GM12878 (cell line): ENCODE measurements around the gene PRKCB. TPM values are rescaled to one million over a fixed set of nuclear protein-coding genes. Genes with fewer than 3 reads are reported as not detected.
A peak's percentile ranks its signal among the peaks of the same experiment; 100 is the strongest.

Experiments
- ATAC-seq: fragments of 200-7000 bp; cut with Tn5 transposase; 3 replicates; pipeline ENCODE4 v1.9.1; 2020; ENCODE audit warnings: mild to moderate bottlenecking, moderate library complexity
- BruUV-seq: library from RNA; stranded (reverse); fragments of 400-500 nt; replicated peaks from 2 replicates; lab custom pipeline; 2021; lab: Mats Ljungman, UMichigan
- CTCF ChIA-PET: fragments of 300-600 bp; sonication (Branson Sonifier 250); formaldehyde crosslinking; extraction: SDS; loops from one replicate; lab custom pipeline; 2021; ENCODE audit warnings: inconsistent platforms; lab: Yijun Ruan, JAX
- POLR2A ChIA-PET: fragments of 350-600 bp; formaldehyde crosslinking; extraction: SDS; loops from one replicate; lab custom pipeline; 2021; ENCODE audit warnings: inconsistent platforms; lab: Charles Lee
- RAD21 ChIA-PET: fragments of 300-600 bp; sonication (Branson Sonifier 250); formaldehyde crosslinking; loops from one replicate; lab custom pipeline; 2023; ENCODE audit warnings: antibody characterized with exemption; ENCODE audit not compliant: unreplicated experiment; lab: Charles Lee
- SMC1A ChIA-PET: fragments of 300-600 bp; sonication (Branson Sonifier 250); formaldehyde crosslinking; loops from one replicate; lab custom pipeline; 2023; ENCODE audit not compliant: unreplicated experiment, uncharacterized antibody; lab: Charles Lee
- DNase-seq: peaks from one replicate; pipeline ENCODE4 v3.0.0-alpha.2; 2011; ENCODE audit warnings: low read depth, low spot score
- FAIRE-seq: peaks from 3 replicates; lab custom pipeline; 2011; peaks lifted over from hg19 to GRCh38; lab: Jason Lieb, UNC
- H2AFZ ChIP-seq: 2 replicates; pipeline ENCODE4 v1.6.0; 2011; ENCODE audit warnings: low read depth, low read length, control low read depth; ENCODE audit not compliant: control insufficient read depth
- H3K27ac ChIP-seq: 2 replicates; pipeline ENCODE4 v1.5.1; 2011; ENCODE audit warnings: control low read depth; ENCODE audit not compliant: control insufficient read depth, insufficient read depth
- H3K27me3 ChIP-seq, 2 experiments: replicated peaks in 1 of 2; 2 replicates each; pipeline versions ENCODE4 v1.6.0 to v1.6.1; 2011; ENCODE audit warnings: low read length in 1 of 2; ENCODE audit not compliant: control insufficient read depth in 2 of 2, insufficient read depth in 2 of 2
- H3K36me3 ChIP-seq, 2 experiments: 2 replicates each; pipeline ENCODE4 v1.5.1; 2011; ENCODE audit warnings: low read length in 1 of 2; ENCODE audit not compliant: control insufficient read depth in 2 of 2, insufficient read depth in 2 of 2
- H3K4me1 ChIP-seq: 2 replicates; pipeline ENCODE4 v1.6.1; 2011; ENCODE audit warnings: mild to moderate bottlenecking, low read length, moderate library complexity, mixed read lengths; ENCODE audit not compliant: control insufficient read depth, insufficient read depth
- H3K4me2 ChIP-seq: 2 replicates; pipeline ENCODE4 v1.6.0; 2011; ENCODE audit warnings: control low read depth; ENCODE audit not compliant: control insufficient read depth, insufficient read depth
- H3K4me3 ChIP-seq: fragments of 200-600 bp; sonication (generic); 2 replicates; pipeline ENCODE4 v1.5.1; 2016
- H3K79me2 ChIP-seq: 2 replicates; pipeline ENCODE4 v1.6.0; 2011; ENCODE audit warnings: low read length; ENCODE audit not compliant: control insufficient read depth, insufficient read depth
- H3K9ac ChIP-seq: 2 replicates; pipeline ENCODE4 v1.8.0; 2011; ENCODE audit warnings: low read length, control low read depth, mixed read lengths; ENCODE audit not compliant: control insufficient read depth, insufficient read depth
- H3K9me3 ChIP-seq: replicated peaks from 3 replicates; pipeline ENCODE4 v1.5.1; 2011; ENCODE audit warnings: mild to moderate bottlenecking, low read length; ENCODE audit not compliant: control insufficient read depth, insufficient read depth
- H4K20me1 ChIP-seq: 2 replicates; pipeline ENCODE4 v1.6.0; 2011; ENCODE audit not compliant: control insufficient read depth, insufficient read depth
- CHD4 ChIP-seq: fragments of 200-600 bp; sonication (generic); IDR thresholded peaks from 2 replicates; pipeline ENCODE4 v1.6.1; 2016; ENCODE audit warnings: mild to moderate bottlenecking
- EED ChIP-seq: sonication (generic); IDR thresholded peaks from 2 replicates; pipeline ENCODE4 v1.6.1; 2016; ENCODE audit warnings: antibody characterized with exemption, low read depth
- PML ChIP-seq: IDR thresholded peaks from 2 replicates; pipeline ENCODE4 v1.6.1; 2012; ENCODE audit warnings: low read length, inconsistent platforms
- STAT1 ChIP-seq: fragments of 450-650 bp; conservative IDR thresholded peaks from 2 replicates; pipeline ENCODE4 v1.6.1; 2014; ENCODE audit warnings: antibody characterized with exemption, mild to moderate bottlenecking
- ZNF24 ChIP-seq: fragments of 450-650 bp; IDR thresholded peaks from 2 replicates; pipeline ENCODE4 v1.6.1; 2017; ENCODE audit warnings: antibody characterized with exemption, mild to moderate bottlenecking
- WGBS: methylation state at CpG from one replicate; pipeline ENCODE4 v1.1.6; 2016; ENCODE audit warnings: low lambda C conversion rate; ENCODE audit not compliant: insufficient replicate concordance, insufficient coverage; ENCODE audit errors: missing lambda C conversion rate; 5-methylcytosine and 5-hydroxymethylcytosine counted together
- in situ Hi-C: fragments of 300-500 bp; cut with MboI; formaldehyde crosslinking; loops from 9 replicates; pipeline ENCODE4 v1.14.3; 2018; ENCODE audit warnings: mixed read lengths
- intact Hi-C: fragments of 100-400 bp; cut with micrococcal nuclease; formaldehyde crosslinking; loops from one replicate; pipeline ENCODE4 v1.14.2; 2022; ENCODE audit not compliant: unreplicated experiment
- polyA plus RNA-seq, 11 experiments: library from polyadenylated mRNA; depleted of rRNA in 4 of 11; unstranded in 6 of 11; stranded (reverse) in 5 of 11; fragments of >200 nt; fragmentation: Nextera tagmentation in 4 of 11; fragmentation: Illumina TruSeq in 1 of 11; extraction: Ambion mirVana in 4 of 11; extraction: Trizol in 1 of 11; gene quantifications; 1 replicate in 1 of 11; 2 replicates in 10 of 11; pipeline versions ENCODE4 v1.2.1 to v1.2.3, GENCODE V29; 2011 to 2016; ENCODE audit warnings: inconsistent platforms in 2 of 11, missing spikeins in 2 of 11, low read depth in 1 of 11
- total RNA-seq, 4 experiments: library from RNA; depleted of rRNA in 3 of 4; stranded (reverse); fragments of >200 nt in 3 of 4; fragmentation: Illumina TruSeq in 1 of 4; extraction: Trizol in 1 of 4; gene quantifications; 2 replicates each; pipeline versions ENCODE4 v1.2.1 to v1.2.3, GENCODE V29; 2013 to 2021

PRKCB gene
- total and polyA plus RNA-seq, 10 of the 15 experiments (the other 5 are each of a cell fraction or from before 2014, with no cell fraction given), result 21.4 to 158 (median 97.3) TPM

DNA sequence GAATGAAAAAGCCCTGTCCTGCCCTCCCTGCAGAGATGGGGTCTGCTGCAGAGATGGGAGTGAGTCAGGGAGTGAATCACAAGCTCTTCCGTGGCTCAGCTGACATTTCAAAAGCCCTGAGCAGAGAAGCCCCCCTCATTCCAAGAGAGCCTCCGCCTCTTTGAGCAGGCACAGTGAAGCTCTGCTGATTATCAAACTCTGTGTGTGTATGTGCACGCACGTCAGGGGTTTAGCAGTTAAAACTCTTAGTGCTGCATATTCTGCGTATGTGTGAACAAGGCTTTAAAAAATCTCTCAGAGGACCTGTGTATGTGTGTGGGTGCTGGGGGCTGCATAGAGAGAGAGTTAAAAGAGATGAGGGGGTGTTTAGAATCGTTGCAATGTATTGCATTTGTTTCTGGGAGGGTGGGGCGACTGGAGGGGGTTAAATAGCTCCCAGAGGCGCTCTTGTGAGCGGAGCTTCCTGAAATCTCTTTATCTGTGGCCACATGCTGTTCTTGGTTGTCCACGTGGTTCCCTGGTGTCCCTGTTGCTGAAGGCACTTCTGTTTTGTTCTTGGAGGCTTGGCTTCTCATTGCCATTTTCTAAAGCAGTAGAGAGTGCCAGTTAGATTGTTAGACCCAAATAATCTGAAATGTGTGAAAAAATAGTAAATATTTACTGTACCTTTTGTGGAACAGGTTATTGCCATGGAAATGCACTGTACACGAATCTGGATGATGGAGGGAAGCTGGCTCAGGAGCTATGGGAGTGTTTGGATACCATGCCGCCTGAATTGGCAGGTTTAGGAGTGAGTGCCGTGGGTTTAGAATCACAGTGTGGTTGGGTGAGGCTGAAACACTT is 116.6 kb downstream of the PRKCB start (continued):
- no peak for TF ChIP-seq CHD4

DNA sequence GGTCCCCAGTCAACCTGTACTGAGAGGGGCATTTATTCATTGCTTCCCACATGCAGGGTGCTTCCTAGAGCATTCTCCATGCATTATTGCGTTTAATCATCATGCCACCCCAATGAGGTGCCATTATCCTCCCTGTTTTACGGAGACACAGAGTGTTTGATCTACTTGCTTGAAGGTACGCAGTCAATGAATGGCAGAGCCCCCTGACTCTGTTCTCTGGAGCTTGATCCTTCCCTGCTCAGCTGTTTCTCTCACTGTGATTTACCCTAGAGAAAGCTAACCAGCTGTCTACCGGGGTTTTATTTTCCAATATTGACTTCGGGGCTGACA is 117.2 kb downstream of the PRKCB start:
- no peaks in the 10 kb centered on the region for H3K9me3 ChIP-seq
- RAD21 ChIA-PET, result interaction anchor here (1.4 kb wide), 1 partner anchor 61 kb away, joined by 3 read pairs; no protein-coding TSS in a partner anchor
- H3K36me3 ChIP-seq, result peaks cover 0 to 11% of the 10 kb centered on the region in 2 experiments; a peak in 3 of 4 replicates
- in situ Hi-C loops, result no loop called here
- H3K27ac ChIP-seq, result no peak overlapping the region
- no peak for FAIRE-seq
- H3K9ac ChIP-seq, result no peak overlapping the region
- SMC1A ChIA-PET, result interaction anchor here (0.7 to 2.4 kb wide), 5 partner anchors 15 to 148 kb away, joined by 3 to 9 read pairs (median 4); no protein-coding TSS in a partner anchor
- H3K4me2 ChIP-seq, result no peak overlapping the region
- peaks cover 43% of the 10 kb centered on the region for H3K79me2 ChIP-seq
- intact Hi-C loops, result no loop called here
- 97% methylated on average over 5 of the region's 5 CpGs for WGBS
- no TSS peak for BruUV-seq
- H3K4me3 ChIP-seq, result no peak overlapping the region
- CTCF ChIA-PET, result interaction anchor here (0.7 to 2.2 kb wide), 2 partner anchors 9 to 57 kb away, joined by 3 to 7 read pairs; no protein-coding TSS in a partner anchor
- DNase-seq, result no peak
- ATAC-seq, result no peak
- POLR2A ChIA-PET, result no interaction called here
- no peaks in the 10 kb centered on the region for H3K27me3 ChIP-seq
- H2AFZ ChIP-seq, result no peak overlapping the region
- TF ChIP-seq STAT1 (no peak), PML (no peak)
- H3K4me1 ChIP-seq, result peaks cover 40% of the 10 kb centered on the region
- H4K20me1 ChIP-seq, result peaks cover 3% of the 10 kb centered on the region; the same call in 1 of the 2 replicates

DNA sequence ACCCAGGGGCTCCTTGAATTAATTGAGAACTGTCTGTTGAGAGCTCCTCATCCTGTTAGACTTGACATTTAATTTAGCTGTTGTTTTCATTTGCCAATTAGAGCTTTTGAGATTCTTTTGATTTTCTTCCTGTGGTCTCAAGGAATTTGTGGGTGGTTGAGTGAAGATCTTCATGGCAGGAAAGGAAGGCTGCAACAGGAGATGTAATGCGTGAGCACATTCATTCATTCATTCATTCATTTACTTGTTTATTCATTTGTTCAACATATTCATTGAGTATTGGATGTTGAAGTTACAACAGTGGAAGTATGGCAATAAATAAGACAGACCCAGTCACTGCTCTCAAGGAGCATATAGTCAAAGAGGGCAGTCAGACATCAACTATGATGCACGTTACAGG is 117.7 kb downstream of the PRKCB start:
- Histone ChIP-seq H3K27ac (no peak overlapping the region), H3K79me2 (peaks cover 41% of the 10 kb centered on the region), H3K9me3 (no peaks in the 10 kb centered on the region), H3K4me1 (peaks cover 35% of the 10 kb centered on the region), H3K4me3 (no peak overlapping the region), H3K36me3 (peaks cover 0 to 11% of the 10 kb centered on the region in 2 experiments; a peak in 3 of 4 replicates), H3K9ac (no peak overlapping the region), H4K20me1 (peaks cover 3% of the 10 kb centered on the region; the same call in 1 of the 2 replicates)
- POLR2A ChIA-PET, result no interaction called here
- ATAC-seq (no peak), FAIRE-seq (no peak)
- intact Hi-C loops (no loop called here), in situ Hi-C loops (no loop called here)
- CTCF ChIA-PET, result interaction anchor here (0.7 to 2.2 kb wide), 4 partner anchors 9 to 73 kb away, joined by 3 to 7 read pairs (median 4); no protein-coding TSS in a partner anchor
- RAD21 ChIA-PET, result interaction anchor here (0.6 to 1.4 kb wide), 2 partner anchors 60 to 438 kb away, joined by 3 to 5 read pairs; no protein-coding TSS in a partner anchor
- SMC1A ChIA-PET, result interaction anchor here (0.7 to 2.4 kb wide), 5 partner anchors 17 to 148 kb away, joined by 3 to 9 read pairs (median 5); no protein-coding TSS in a partner anchor
- BruUV-seq, result no TSS peak
- TF ChIP-seq EED (no peak), ZNF24 (peak; percentile 64; the same call in 1 of the 2 replicates)
- TF ChIP-seq, all 136 proteins: peak for 1
- DNase-seq, result no peak
- Histone ChIP-seq H2AFZ (no peak overlapping the region), H3K4me2 (no peak overlapping the region), H3K27me3 (no peaks in the 10 kb centered on the region)
- WGBS, result 100% methylated on average over 2 of the region's 2 CpGs
